K562 (cell line): ENCODE measurements around the gene IL25. TPM values are rescaled to one million over a fixed set of nuclear protein-coding genes. Genes with fewer than 3 reads are reported as not detected.

Source experiments
- ATAC-seq: fragments of 200-7000 bp; cut with Tn5 transposase; 3 replicates; pipeline ENCODE4 v1.9.1; 2020; ENCODE audit warnings: moderate library complexity
- BruUV-seq: library from RNA; stranded (reverse); fragments of 400-500 nt; replicated peaks from 2 replicates; lab custom pipeline; 2021; lab: Mats Ljungman, UMichigan
- CTCF ChIA-PET: fragments of 300-600 bp; formaldehyde crosslinking; extraction: SDS; loops from one replicate; lab custom pipeline; 2021; ENCODE audit warnings: low intra/inter-chr PET ratio; lab: Yijun Ruan, JAX
- POLR2A ChIA-PET: fragments of 300-600, 350-650 bp; sonication (Branson Sonifier 250); formaldehyde crosslinking; extraction: SDS; loops from one replicate; lab custom pipeline; 2021; ENCODE audit warnings: antibody characterized with exemption, inconsistent platforms; lab: Yijun Ruan, JAX
- DNase-seq, 4 experiments: peaks; one replicate each; pipeline versions ENCODE4 v3.0.0 to v3.0.0-alpha.2; 2011 to 2018; ENCODE audit warnings: low spot score in 3 of 4, mixed read lengths in 3 of 4; ENCODE audit errors: extremely low read depth in 1 of 4
- FAIRE-seq: peaks from 2 replicates; lab custom pipeline; 2011; peaks lifted over from hg19 to GRCh38; lab: Jason Lieb, UNC
- H2AFZ ChIP-seq: 2 replicates; pipeline ENCODE4 v1.6.0; 2011; ENCODE audit warnings: low read depth, low read length, control low read depth, inconsistent platforms
- H3K27ac ChIP-seq: fragments of 200-600 bp; 3 replicates; pipeline ENCODE4 v1.8.0; 2011; ENCODE audit warnings: low read depth, mild to moderate bottlenecking, control low read depth, inconsistent platforms, low read length, moderate library complexity, mixed read lengths; ENCODE audit errors: extremely low read depth
- H3K27me3 ChIP-seq, 2 experiments: fragments of 300-600 bp in 1 of 2; 2 replicates in 1 of 2; 3 replicates in 1 of 2; pipeline versions ENCODE4 v1.6.0 to v1.8.0; 2011; ENCODE audit warnings: inconsistent platforms in 2 of 2, low read length in 2 of 2, mild to moderate bottlenecking in 1 of 2, mixed read lengths in 1 of 2, moderate library complexity in 1 of 2; ENCODE audit not compliant: control insufficient read depth in 2 of 2, insufficient read depth in 2 of 2
- H3K36me3 ChIP-seq: fragments of 300-600 bp; 3 replicates; pipeline ENCODE4 v1.8.0; 2011; ENCODE audit warnings: mild to moderate bottlenecking, low read length, inconsistent platforms; ENCODE audit not compliant: control insufficient read depth, insufficient read depth
- H3K4me1 ChIP-seq, 2 experiments: fragments of 200-600 bp in 1 of 2; replicated peaks in 1 of 2; 2 replicates in 1 of 2; 3 replicates in 1 of 2; pipeline versions ENCODE4 v1.5.1 to v1.8.0; 2011; ENCODE audit warnings: inconsistent platforms in 2 of 2, low read length in 2 of 2, mild to moderate bottlenecking in 1 of 2, mixed read lengths in 1 of 2, moderate library complexity in 1 of 2; ENCODE audit not compliant: control insufficient read depth in 2 of 2, insufficient read depth in 2 of 2
- H3K4me2 ChIP-seq: 2 replicates; pipeline ENCODE4 v1.6.1; 2011; ENCODE audit warnings: low read length, control low read depth, inconsistent platforms, mixed read lengths; ENCODE audit not compliant: insufficient read depth
- H3K4me3 ChIP-seq: fragments of 200-600 bp; sonication (generic), shearing (Covaris generic); 2 replicates; pipeline ENCODE4 v1.5.1; 2016; ENCODE audit warnings: control low read depth, inconsistent platforms
- H3K79me2 ChIP-seq: fragments of 200-600 bp; 3 replicates; pipeline ENCODE4 v1.8.0; 2011; ENCODE audit warnings: low read length, inconsistent platforms; ENCODE audit not compliant: control insufficient read depth, insufficient read depth
- H3K9ac ChIP-seq, 2 experiments: 2 replicates each; pipeline versions ENCODE4 v1.6.0 to v1.6.1; 2011; ENCODE audit warnings: low read depth in 2 of 2, low read length in 2 of 2, control low read depth in 1 of 2, inconsistent platforms in 1 of 2, mild to moderate bottlenecking in 1 of 2, mixed read lengths in 1 of 2; ENCODE audit not compliant: insufficient read depth in 1 of 2
- H3K9me1 ChIP-seq: one replicate; pipeline ENCODE4 v1.6.0; 2011; ENCODE audit warnings: inconsistent platforms, mild to moderate bottlenecking, low read length, moderate library complexity; ENCODE audit not compliant: control insufficient read depth, insufficient read depth
- H3K9me3 ChIP-seq: replicated peaks from 2 replicates; pipeline ENCODE4 v1.5.1; 2011; ENCODE audit warnings: low read depth, low read length, inconsistent platforms; ENCODE audit not compliant: control insufficient read depth, insufficient read depth
- H4K20me1 ChIP-seq: replicated peaks from 2 replicates; pipeline ENCODE4 v1.6.1; 2011; ENCODE audit warnings: low read length, inconsistent platforms, mixed read lengths; ENCODE audit not compliant: control insufficient read depth, insufficient read depth
- KAT2B ChIP-seq: IDR thresholded peaks from one replicate; pipeline ENCODE4 v1.6.1; 2012; ENCODE audit warnings: low read depth, mild to moderate bottlenecking, control low read depth, inconsistent platforms, low read length, moderate library complexity
- KAT8 ChIP-seq: fragments of 450-650 bp; IDR thresholded peaks from 2 replicates; pipeline ENCODE4 v1.6.1; 2016; ENCODE audit warnings: low read depth, mild to moderate bottlenecking
- OTX1 ChIP-seq: fragments of 450-650 bp; formaldehyde crosslinking; IDR thresholded peaks from 2 replicates; pipeline ENCODE4 v1.4.0; 2022; ENCODE audit warnings: mild to moderate bottlenecking
- PPARD ChIP-seq: fragments of 250-450 bp; sonication (Bioruptor Pico); IDR thresholded peaks from 2 replicates; pipeline ENCODE4 v1.8.0; 2022; ENCODE audit warnings: inconsistent platforms, mild to moderate bottlenecking, moderate library complexity
- RBM39 ChIP-seq: fragments of 200-400 bp; formaldehyde crosslinking; optimal IDR thresholded peaks from 2 replicates; pipeline ENCODE3; 2018; ENCODE audit warnings: low read depth, low read length
- SOX6 ChIP-seq: fragments of 450-650 bp; IDR thresholded peaks from 2 replicates; pipeline ENCODE4 v1.6.1; 2014; ENCODE audit warnings: mild to moderate bottlenecking
- TBP ChIP-seq: optimal IDR thresholded peaks from 2 replicates; pipeline ENCODE3; 2011; ENCODE audit warnings: low read depth, low read length, improper control_type of control experiment
- TRIM24 ChIP-seq, 2 experiments: fragments of 450-650 bp; IDR thresholded peaks; 2 replicates each; pipeline ENCODE4 v1.6.1; 2016
- VEZF1 ChIP-seq: fragments of 200-800 bp; sonication (Bioruptor generic); IDR thresholded peaks from 2 replicates; pipeline ENCODE4 v1.6.1; 2017; ENCODE audit warnings: missing genetic modification characterization, missing compliant biosample characterization
- ZNF140 ChIP-seq: fragments of 250-450 bp; sonication (Bioruptor Pico); IDR thresholded peaks from 2 replicates; pipeline ENCODE4 v1.8.0; 2021; ENCODE audit warnings: moderate library complexity, mild to moderate bottlenecking, inconsistent platforms
- ZNF561 ChIP-seq: fragments of 450-650 bp; formaldehyde crosslinking; conservative IDR thresholded peaks from 2 replicates; pipeline ENCODE4 v1.4.0; 2020; ENCODE audit warnings: mild to moderate bottlenecking, moderate library complexity
- WGBS: fragments of 100-300 bp; shearing (Covaris generic); methylation state at CpG from one replicate; pipeline ENCODE4 v1.1.6; 2016; ENCODE audit warnings: low coverage, mixed read lengths; ENCODE audit not compliant: insufficient coverage; ENCODE audit errors: missing lambda C conversion rate; 5-methylcytosine and 5-hydroxymethylcytosine counted together
- in situ Hi-C: fragments of 300-500 bp; cut with MboI; formaldehyde crosslinking; loops from 4 replicates; pipeline ENCODE4 v1.15.0; 2018; ENCODE audit warnings: inconsistent platforms, mixed read lengths
- intact Hi-C: fragments of 100-400 bp; cut with micrococcal nuclease; formaldehyde crosslinking; loops from 2 replicates; pipeline ENCODE4 v1.14.2; 2022
- polyA plus RNA-seq, 8 experiments: library from polyadenylated mRNA; depleted of rRNA in 4 of 8; stranded (reverse) in 5 of 8; unstranded in 3 of 8; fragments of >200 nt; fragmentation: Nextera tagmentation in 2 of 8; fragmentation: Illumina TruSeq in 1 of 8; extraction: Ambion mirVana in 2 of 8; extraction: Trizol in 1 of 8; gene quantifications; 2 replicates each; pipeline versions ENCODE4 v1.2.1 to v1.2.3, GENCODE V29; 2011 to 2014; ENCODE audit warnings: inconsistent platforms in 1 of 8, missing spikeins in 1 of 8
- total RNA-seq, 7 experiments: library from RNA; depleted of rRNA in 6 of 7; stranded (reverse); fragments of >200 nt in 6 of 7; fragmentation: Illumina TruSeq in 2 of 7; extraction: Trizol in 2 of 7; gene quantifications; 2 replicates each; pipeline versions ENCODE4 v1.2.1 to v1.2.3, GENCODE V29; 2011 to 2021; ENCODE audit warnings: low replicate concordance in 1 of 7

IL25 gene
- total and polyA plus RNA-seq, 9 of the 15 experiments (the other 6 are each of a cell fraction or from before 2014, with no cell fraction given): not detected

- no peak for ATAC-seq
- no peaks in the 10 kb centered on the region for H3K9me1 ChIP-seq
- H4K20me1 ChIP-seq: no peaks in the 10 kb centered on the region
- no peak overlapping the region for H3K9ac ChIP-seq
- no peak for DNase-seq
- H3K9me3 ChIP-seq: no peaks in the 10 kb centered on the region
- H3K27me3 ChIP-seq: peaks cover 31 to 72% of the 10 kb centered on the region in 2 experiments; a peak in 3 of 5 replicates
- H3K27ac ChIP-seq: no peak overlapping the region
- no peaks in the 10 kb centered on the region for H3K79me2 ChIP-seq
- no peaks in the 10 kb centered on the region for H3K36me3 ChIP-seq
- no TSS peak for BruUV-seq
- in situ Hi-C loops: loop anchor here (10.0 kb wide), 1 partner anchor 125 kb away; no protein-coding TSS in a partner anchor
- no peak overlapping the region for H3K4me3 ChIP-seq
- H2AFZ ChIP-seq: no peak overlapping the region
- H3K4me1 ChIP-seq: peaks cover 0 to 7% of the 10 kb centered on the region in 2 experiments; a peak in 2 of 5 replicates
- no peak for FAIRE-seq
- intact Hi-C loops: no loop called here
- ChIA-PET CTCF (no interaction called here), POLR2A (interaction anchor here (1.0 kb wide), 1 partner anchor 9 kb away, joined by 3 read pairs; no protein-coding TSS in a partner anchor)
- no peak overlapping the region for H3K4me2 ChIP-seq
- 0% methylated on average over 6 of the region's 12 CpGs for WGBS
- TF ChIP-seq ZNF561 (CRISPR knock-in tag): no peak
- TF ChIP-seq VEZF1 (CRISPR knock-in tag): no peak
- no peak for TF ChIP-seq SOX6
- no peak for TF ChIP-seq ZNF140 (CRISPR knock-in tag)
- TF ChIP-seq PPARD (CRISPR knock-in tag): no peak
- no peak for TF ChIP-seq TRIM24 (IDR thresholded peaks at IDR 0.05)
- TF ChIP-seq KAT2B: no peak
- TF ChIP-seq OTX1: no peak
- TF ChIP-seq TBP: no peak
- TF ChIP-seq KAT8: no peak
- TF ChIP-seq RBM39: no peak
Measured at GRCh38 chr14:23389396-23389795, 16.8 kb downstream of the IL25 start.
